IMR-90 (cell line): ENCODE results near the gene AKAP12.

Experiments
- BHLHE40 ChIP-seq: fragments of 150-350 bp; IDR thresholded peaks from 2 replicates; pipeline ENCODE4 v1.6.1; 2016; ENCODE audit warnings: mild to moderate bottlenecking, low read depth, low read length
- CEBPB ChIP-seq: IDR thresholded peaks from 2 replicates; pipeline ENCODE4 v1.6.1; 2012; ENCODE audit warnings: low read depth, low read length, improper control_type of control experiment
- CTCF ChIP-seq: conservative IDR thresholded peaks from 2 replicates; pipeline ENCODE4 v1.5.1; 2012; ENCODE audit warnings: mild to moderate bottlenecking, low read depth, low read length, improper control_type of control experiment
- FOS ChIP-seq: fragments of 150-350 bp; IDR thresholded peaks from 2 replicates; pipeline ENCODE4 v1.6.1; 2016; ENCODE audit warnings: low read depth, low read length
- MAFK ChIP-seq: IDR thresholded peaks from 2 replicates; pipeline ENCODE4 v1.6.1; 2012; ENCODE audit warnings: low read depth, low read length, improper control_type of control experiment
- MAZ ChIP-seq: IDR thresholded peaks from 2 replicates; pipeline ENCODE4 v1.6.1; 2012; ENCODE audit warnings: low read depth, mild to moderate bottlenecking, low read length, improper control_type of control experiment, moderate library complexity, borderline replicate concordance
- MXI1 ChIP-seq: IDR thresholded peaks from 2 replicates; pipeline ENCODE4 v1.6.1; 2012; ENCODE audit warnings: low read depth, mild to moderate bottlenecking, low read length, moderate library complexity, borderline replicate concordance
- NFE2L2 ChIP-seq: fragments of 150-350 bp; IDR thresholded peaks from 2 replicates; pipeline ENCODE4 v1.6.1; 2016; ENCODE audit warnings: low read depth, mild to moderate bottlenecking, low read length
- POLR2A ChIP-seq: IDR thresholded peaks from 2 replicates; pipeline ENCODE4 v1.6.1; 2012; ENCODE audit warnings: mild to moderate bottlenecking, low read depth, low read length
- RAD21 ChIP-seq: IDR thresholded peaks from 2 replicates; pipeline ENCODE4 v1.6.1; 2012; ENCODE audit warnings: low read length, improper control_type of control experiment
- RCOR1 ChIP-seq: IDR thresholded peaks from 2 replicates; pipeline ENCODE4 v1.6.1; 2012; ENCODE audit warnings: mild to moderate bottlenecking, low read length, improper control_type of control experiment; ENCODE audit not compliant: insufficient replicate concordance
- RFX5 ChIP-seq: IDR thresholded peaks from 2 replicates; pipeline ENCODE4 v1.8.0; 2012; ENCODE audit warnings: low read depth, mild to moderate bottlenecking, low read length, moderate library complexity
- SMC3 ChIP-seq: fragments of 150-350 bp; IDR thresholded peaks from 2 replicates; pipeline ENCODE4 v1.6.1; 2016; ENCODE audit warnings: low read depth, mild to moderate bottlenecking, antibody characterized with exemption, low read length, moderate library complexity

GRCh38 chr6:151191527-151191926 is 48.2 kb upstream of the AKAP12 start:
- TF ChIP-seq CTCF, result no peak
- TF ChIP-seq FOS, result no peak
- TF ChIP-seq CEBPB, result no peak
- no peak for TF ChIP-seq MAZ
- no peak for TF ChIP-seq POLR2A
- no peak for TF ChIP-seq NFE2L2
- TF ChIP-seq RCOR1, result no peak
- no peak for TF ChIP-seq SMC3
- TF ChIP-seq RAD21, result no peak
- TF ChIP-seq BHLHE40, result no peak
- TF ChIP-seq RFX5, result no peak
- TF ChIP-seq MXI1, result no peak
- no peak for TF ChIP-seq MAFK
